UCSD-AML1 (cell line): ENCODE results near the gene TTR.

ENCODE experiments used
- DNase-seq: peaks from one replicate; lab custom pipeline; 2025; ENCODE audit not compliant: unreplicated experiment; lab: John Stamatoyannopoulos, UW

The TTR gene

DNA sequence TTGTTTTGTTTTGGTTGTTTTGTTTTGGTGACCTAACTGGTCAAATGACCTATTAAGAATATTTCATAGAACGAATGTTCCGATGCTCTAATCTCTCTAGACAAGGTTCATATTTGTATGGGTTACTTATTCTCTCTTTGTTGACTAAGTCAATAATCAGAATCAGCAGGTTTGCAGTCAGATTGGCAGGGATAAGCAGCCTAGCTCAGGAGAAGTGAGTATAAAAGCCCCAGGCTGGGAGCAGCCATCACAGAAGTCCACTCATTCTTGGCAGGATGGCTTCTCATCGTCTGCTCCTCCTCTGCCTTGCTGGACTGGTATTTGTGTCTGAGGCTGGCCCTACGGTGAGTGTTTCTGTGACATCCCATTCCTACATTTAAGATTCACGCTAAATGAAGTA, at the start of gene TTR:
TSS of gene TTR (plus strand) at position 250 of the 400 bp plus-strand sequence. CDS start at position 276, 26 bp downstream.
- DNase-seq, result no peak

DNA sequence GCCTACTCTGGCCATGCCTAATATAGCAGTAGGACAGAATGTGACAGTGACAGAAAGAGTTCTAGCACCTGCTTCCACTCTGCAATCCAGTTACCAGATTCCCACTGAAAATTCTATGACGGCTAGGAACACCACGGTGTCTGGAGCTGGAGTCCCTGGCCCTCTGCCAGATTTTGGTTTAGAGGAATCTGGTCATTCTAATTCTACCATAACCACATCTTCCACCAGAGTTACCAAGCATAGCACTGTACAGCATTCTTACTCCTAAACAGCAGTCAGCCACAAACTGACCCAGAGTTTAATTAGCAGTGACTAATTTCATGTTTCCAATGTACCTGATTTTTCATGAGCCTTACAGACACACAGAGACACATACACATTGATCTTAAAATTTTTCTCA, 45.2 kb upstream of the TTR start:
- no peak for DNase-seq

DNA sequence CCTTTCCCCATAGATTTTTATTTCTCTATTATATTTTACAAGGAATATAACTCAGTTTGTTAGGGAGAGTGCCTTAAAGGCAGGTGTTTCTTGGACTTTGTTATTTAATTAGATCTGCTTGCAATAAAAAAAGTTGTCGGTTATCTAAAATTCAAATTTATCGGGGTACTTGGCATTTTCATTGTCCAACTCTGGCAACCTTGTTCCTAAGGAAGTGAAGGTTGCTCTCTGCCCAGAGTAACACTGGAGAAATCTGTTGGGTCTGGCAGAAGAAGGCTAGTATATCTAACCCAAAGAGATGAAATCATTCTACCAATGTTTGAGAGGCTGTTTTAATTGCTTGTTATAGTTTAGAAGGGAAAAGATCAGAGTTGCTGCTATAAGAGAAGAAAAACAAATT, 42.8 kb upstream of the TTR start:
- DNase-seq, result no peak

DNA sequence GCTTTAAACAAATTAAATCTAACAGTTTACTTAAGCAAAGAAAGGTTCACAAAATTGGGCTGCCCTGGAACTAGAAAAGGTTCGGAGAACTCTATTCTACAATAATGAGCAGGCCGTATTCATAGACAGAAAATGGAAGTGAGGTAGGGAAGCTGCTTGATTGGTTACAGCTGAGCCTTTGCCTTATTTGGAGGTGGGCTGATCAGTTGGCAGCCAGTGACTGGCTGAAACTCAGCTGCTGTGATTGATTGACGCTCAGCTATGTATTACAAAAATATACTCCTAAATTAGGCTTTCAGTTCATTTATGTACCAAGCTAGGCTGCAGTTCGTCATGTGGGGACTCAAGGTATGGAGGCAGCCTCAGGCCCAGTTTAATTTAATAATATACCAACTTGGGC, 42.3 kb upstream of the TTR start:
- no peak for DNase-seq

DNA sequence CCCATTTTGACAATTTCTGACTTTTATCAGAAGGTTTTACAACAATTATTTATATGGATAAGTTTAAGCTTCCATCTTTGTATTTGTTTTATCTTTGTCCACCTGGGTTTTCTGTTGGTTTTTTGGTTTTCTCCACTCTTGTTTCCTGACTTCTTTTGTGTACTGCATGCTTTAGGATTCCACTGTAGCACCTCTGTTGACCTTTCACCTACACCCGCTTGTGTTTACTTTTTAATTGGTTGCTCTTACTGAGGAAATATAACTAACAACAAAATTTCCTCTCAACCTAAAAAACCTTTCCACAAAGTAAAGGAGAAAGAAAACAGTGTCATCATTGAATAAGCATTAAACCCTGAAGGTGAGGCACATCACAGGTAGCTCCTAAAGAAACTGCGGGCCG, 39.8 kb upstream of the TTR start:
- DNase-seq, result no peak

DNA sequence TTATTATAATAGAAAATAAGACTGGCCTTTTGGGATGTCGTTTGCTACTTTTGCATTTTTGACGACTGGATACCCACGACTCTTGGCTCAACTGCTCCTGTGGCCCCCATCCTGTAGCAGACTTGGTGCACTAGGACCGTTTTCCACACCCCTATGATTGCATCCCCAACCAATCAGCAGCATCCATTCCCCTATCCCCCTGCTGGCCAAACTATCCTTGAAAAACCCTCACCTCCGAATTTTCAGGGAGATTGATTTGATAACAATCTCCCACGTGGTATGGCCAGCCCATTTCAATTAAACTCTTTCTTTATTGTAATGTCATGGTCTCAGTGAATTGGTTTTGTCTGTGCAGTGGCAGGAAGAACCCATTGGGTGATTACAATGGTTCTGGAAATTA, 37.9 kb upstream of the TTR start:
- no peak for DNase-seq

DNA sequence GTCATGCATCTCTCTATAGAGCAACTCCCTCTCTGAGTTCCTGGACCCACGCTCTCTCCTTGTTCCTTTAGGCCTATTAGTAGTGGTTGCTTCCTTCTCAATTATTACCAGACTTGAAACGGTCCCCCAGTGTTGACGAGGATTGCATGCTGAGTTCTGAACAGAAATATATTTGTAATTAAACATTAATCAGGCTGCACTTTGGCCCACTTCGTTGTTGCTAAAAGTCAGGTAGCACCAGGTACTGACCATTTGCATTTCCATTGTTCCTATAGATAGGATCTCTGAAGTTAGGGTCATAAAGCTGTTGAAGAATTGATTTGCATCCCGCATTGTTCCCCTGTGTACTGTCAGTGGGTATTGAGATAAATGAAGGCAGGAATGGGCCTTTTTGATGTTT, 36.9 kb upstream of the TTR start:
- DNase-seq, result no peak

DNA sequence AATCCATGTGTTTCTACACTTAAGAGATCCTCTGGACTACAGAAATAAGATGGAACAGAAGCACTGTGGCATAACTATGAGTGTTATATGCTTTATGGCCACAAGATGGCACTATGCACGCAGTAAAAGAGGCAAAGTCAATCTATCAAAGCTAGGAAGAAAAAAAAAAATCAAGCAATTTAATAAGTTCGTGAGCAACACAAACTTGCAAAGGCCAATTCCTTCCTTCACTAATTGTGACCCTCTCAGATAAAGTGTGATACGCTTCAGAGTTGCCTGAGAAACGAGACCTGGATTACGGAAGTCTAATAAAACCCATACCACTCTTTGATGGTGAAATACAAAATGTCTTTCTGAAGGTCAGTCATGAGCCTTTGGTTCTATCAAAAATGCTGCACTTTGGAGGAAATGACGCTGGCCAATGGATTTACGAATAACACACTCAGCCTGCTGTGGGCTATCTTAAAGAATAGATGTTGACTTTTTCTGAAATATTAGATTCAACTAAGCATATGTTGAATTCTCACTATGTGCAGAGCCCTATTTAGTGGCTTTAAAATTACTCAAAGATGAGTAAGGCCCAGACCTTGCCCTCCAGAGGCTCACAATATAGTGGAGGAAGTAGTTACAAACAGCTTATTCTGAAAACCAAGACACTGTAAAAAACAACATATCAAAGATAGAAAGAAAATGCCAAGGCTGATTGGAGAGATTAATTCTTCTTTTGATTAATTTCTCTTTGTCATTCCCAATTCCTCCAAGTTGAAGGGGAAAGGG, 35.5 kb upstream of the TTR start:
- DNase-seq, result no peak

DNA sequence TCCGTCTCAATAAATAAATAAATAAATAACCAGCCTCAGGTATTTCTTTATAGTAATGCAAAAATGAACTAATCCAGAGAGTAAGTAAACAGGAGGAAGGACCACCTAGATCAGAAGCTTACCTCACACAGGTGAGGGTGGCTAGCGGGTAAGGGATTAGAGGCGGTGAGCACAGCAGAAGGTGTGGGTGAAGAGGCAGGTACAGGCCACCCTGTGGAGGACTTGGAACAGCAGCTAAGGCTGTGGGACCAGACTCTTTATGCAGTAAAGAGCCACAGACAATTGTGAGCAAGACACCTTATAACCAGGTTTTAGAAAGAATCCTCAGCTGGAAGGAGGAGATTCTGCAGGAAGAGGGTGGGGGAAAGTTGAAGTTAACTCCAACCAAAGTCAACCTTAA, 34.2 kb upstream of the TTR start:
- no peak for DNase-seq

DNA sequence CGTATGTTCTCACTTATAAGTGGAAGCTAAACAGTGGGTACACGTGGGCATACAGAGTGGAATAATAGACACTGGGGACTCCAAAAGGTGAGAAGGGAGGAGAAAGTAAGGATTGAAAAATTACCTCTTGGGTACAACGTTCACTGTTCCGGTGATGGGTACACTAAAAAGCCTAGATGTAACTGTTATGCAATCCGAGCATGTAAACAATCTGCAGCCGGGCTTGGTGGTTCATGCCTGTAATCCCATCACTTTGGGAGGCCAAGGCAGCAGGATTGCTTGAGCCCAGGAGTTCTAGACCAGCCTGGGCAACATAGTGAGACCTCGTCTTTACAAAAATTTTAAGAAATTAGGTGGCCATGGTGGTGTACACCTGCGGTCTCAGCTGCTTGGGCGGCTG, 33.1 kb upstream of the TTR start:
- no peak for DNase-seq

DNA sequence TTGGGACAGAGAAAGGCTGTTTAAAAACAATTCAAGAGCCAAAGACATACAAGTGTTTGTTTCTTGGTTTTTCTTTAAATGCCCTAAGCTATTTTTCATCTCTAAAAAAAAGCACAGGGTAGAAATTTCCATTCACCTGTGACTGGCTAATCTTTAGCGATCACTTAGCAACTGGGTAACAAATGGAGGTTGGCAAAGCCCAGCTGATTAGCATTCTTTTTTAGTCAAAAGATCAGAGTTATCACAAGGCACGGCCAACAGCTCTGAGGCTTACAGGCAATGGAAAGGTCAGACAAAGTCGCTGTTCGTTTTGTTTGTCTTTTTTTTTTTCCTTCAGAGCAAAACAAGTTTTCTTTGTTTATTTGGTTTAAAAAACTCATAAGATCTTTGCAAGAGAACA, 29.0 kb upstream of the TTR start:
- DNase-seq, result no peak

DNA sequence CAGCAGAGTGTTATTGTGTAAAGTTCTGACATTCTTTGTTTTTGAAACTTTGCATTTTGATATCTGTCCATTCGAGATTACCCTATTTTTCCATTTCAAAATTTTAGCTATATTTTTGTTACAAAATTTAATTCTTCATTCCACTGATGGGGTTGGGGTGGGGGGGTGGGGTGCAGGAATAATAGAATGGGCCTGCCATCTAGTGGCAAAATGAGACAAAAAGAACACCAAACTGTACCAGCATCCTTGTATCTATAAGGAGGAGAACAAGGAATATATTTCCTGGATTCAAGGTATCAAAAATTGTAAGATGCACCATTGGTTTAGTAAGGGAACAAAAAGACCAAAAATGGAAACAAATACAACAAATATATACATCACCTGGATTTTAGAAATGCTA, 27.9 kb upstream of the TTR start:
- DNase-seq, result no peak

DNA sequence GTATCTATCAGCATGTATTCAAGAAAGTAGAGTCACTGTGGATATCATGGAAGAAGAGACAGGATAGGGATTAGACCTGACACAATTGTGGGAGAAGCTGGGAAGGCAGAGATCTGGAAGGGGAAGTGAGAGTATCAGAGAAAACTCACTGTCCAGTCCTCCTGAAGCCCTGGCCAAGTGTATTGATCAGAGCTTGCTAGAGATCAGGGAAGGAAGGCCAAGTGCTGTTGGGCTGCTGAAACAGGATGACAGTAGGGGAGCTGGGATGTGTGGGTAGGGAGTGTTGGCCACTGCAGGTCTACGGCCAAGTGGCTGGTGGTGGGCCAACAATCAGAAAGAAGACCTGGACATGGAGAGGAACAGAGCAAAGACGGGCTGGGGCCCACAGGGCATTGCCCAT, 26.3 kb upstream of the TTR start:
- DNase-seq, result no peak

DNA sequence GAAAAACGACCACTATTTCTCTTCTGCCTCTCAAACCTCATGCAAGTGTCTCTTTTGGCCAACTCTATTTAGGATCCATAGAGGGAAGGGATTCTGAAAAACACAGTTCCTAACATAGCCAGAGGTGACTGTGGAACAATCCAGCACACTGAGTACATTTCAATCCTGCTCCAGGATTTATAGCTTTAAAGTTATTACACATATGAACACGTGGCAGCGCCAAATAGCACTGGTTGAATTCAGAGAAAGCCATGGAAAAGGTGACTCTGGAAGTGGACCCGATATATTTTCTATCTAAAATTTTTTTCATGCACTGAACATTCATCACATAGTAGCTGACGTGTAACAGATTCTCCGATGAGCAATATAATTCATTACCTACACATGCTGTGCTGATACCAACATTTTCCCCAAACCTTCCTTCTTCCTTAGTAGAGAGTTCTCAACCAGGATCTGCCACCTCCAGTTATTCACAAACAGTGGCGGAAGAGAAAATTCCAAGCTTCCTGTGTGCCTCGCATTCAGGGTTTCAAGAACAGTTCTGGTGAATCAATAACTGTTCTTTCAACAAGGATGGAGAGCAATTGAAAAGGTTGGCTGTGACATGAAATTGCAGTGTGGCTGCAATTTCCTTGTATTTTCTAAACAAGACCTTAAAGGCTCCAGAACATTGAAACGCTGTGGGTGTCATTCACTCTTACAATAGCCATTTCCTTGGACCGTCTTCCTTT, 25.7 kb upstream of the TTR start:
- no peak for DNase-seq

DNA sequence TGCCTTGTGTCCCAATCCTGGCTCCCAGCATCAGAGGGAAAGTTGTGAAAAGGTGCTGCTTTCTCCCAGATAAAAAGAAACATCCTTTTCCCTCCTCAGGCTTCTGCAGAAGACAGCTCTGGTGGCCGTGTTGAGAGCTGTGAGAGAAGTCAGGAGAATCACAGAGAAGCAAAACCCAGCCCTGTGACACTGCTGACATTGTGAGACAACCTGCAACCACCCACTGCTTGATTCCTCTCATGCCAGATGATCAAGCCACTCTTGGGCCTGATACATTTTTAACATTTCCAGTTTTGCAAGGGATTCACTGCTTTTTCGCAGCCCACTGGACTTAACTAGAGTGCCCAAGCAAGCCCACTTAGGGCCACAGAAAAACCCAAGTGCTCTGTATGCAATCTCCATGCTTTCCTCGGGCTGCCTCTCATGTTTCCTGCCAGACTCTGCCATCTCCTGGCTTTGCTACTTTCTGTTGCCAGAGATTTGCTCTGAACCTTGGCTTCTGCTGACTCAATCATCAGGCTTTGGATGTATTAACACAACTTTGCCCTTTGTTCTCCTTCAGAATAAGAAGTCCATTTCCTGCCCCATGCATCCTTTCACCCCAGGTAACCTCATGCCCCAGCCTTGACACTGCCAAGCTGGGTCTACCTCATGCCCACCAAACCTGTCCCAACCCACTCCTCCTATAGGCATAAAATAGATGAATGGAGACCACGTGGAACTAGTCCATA, 24.9 kb upstream of the TTR start:
- no peak for DNase-seq

DNA sequence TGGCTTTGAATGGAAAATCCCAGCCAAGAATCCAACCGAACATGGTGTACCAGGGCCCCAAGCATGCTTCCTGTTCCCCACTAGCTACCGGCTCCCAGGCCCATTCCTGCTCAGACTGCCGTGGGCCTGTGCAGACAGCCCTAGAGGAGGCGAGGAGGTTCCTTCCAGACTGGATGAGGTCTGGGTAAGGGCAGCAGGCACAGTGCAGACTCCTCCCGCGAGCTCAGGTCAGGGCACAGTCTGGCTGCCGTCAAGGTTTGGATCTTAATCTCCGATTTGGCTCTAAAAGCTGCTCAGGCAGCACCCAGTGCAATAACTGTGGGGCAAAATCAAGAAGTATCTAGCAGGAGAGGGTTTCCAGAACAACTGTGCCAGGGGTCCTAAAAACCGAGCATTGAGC, 19.3 kb upstream of the TTR start:
- no peak for DNase-seq

DNA sequence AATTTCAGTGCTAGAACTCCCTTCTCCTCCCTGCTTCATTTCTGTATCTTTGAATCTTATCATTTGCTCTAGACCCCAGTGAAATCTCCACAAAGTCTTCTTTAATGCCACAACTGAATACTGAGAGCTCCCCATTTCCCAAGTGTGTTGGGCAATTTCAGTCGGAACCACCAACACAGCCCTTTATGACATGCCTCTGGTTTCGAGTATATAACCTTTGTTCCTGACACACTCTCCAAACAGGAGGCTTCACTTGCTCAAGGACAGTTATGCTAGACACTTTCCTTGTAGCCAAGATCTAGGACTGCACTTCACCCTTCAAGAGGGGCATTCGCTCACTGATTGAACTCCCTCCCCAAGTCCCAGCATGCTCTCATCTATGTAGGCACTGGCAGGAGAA, 18.6 kb upstream of the TTR start:
- no peak for DNase-seq

DNA sequence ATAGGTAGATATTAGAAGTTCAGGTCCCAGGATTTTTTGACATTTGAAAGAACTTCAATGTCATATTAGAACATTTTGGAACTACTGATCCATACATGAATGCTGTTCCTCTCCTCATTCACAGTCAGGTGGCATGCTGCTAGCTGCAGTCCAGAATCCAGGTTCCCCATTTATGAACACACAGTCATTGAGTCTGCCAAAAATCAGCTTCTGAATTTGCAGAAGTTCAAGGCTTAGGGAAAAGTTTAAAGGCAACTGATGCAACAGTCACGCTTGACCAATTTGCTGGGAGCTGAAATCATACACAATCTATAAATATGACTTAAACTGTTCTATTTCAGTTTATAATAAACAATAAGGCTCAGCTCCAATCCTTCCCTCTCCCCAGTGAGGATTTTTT, 17.3 kb upstream of the TTR start:
- DNase-seq, result no peak

DNA sequence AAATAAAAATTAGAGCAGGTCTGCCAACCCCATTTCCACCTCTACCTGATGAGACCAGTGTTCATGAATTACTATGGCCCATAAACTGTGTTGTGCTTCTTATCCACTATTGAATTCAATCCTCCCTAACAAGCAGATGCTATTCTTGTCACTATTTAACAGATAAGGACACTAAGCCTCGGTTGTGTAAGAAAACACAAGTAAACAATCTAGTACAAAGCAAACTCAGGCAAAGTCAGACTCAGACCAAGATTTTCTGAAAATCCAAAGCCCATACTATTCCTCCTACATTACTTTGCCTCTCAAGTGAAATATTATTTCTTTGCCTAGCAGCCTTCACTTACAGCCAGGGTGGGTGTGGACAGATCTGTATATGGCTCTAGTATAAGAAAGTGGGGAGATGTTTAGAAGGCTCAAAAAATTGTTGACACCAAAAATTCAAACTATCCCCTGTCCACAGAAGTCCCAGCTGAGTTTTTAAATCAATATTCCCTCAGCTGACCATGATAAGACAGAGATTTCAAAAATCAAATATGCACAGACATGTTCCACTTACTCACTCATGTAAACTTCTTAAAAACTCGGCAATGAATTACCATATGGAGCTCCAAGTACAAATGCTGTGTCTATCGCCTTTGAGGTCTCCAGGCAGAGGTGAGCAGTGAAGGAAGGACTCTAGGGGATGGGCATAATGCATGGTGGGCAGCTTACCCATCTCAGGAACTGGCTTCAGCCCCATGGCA, 16.0 kb upstream of the TTR start:
- DNase-seq, result no peak

DNA sequence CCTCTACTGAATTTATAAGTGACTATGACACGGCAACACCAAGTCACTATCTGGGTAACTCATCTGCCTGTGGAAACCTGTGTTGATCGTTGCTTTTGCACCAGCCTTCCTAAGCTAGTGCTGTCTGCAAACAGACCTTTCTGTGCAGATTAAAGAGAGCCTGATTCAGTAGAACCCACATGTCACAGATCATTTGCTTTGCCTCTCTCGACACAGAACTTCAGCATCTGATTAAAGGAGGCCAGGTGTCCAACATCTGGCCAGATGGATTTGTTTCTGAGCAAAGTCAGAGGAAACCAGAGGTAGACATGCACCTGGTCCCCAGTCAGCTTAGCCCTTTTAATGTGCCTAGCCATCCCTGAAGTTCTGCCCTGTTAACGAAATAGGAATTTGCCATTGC, 15.0 kb upstream of the TTR start:
- DNase-seq, result no peak

DNA sequence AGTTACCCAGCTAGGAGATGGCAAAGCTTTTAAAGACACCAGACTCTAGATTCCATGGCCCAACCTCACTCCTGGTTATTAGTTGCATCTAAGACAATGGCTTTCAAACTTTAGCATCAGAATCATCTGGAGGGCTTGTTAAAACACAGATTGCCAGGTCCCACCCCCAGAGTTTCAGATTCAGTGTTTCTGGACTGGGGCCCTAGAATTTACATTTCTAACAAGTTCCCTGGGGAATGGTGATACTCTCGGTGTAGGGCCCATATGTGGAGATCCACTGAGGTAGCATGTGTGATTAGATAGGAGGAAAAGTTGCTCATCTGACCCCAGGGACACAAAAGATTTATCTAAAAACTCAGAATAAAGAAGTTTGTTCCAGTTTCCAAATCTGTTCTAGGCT, 14.5 kb upstream of the TTR start:
- DNase-seq, result no peak
